ENCODE results near the gene HRH1. TPM values are rescaled to one million over a fixed set of nuclear protein-coding genes. Genes with fewer than 3 reads are reported as not detected.
A peak's percentile ranks its signal among the peaks of the same experiment; 100 is the strongest.

HRH1 gene
- total RNA-seq, 2 experiments from 2014 or later = not detected

- H3K27me3 ChIP-seq (ENCODE audit: control insufficient read depth in 1 of 2, insufficient read depth in 2 of 2, low read length in 2 of 2) = no peaks in the 10 kb centered on the region
- no peak for TF ChIP-seq CTCF (IDR thresholded peaks at IDR 0.05)
- no peaks in the 10 kb centered on the region for H3K9me3 ChIP-seq (ENCODE audit: control insufficient read depth in 1 of 2, insufficient read depth in 1 of 2, low read length in 2 of 2)
- Mint-ChIP-seq H3K4me1 (ENCODE audit: low read depth) (peaks cover 64% of the 10 kb centered on the region), H3K9me3 (no peaks in the 10 kb centered on the region), H3K36me3 (ENCODE audit: low read depth) (peaks cover 22% of the 10 kb centered on the region), H3K4me3 (peak overlapping the region; percentile 12), H3K27me3 (no peaks in the 10 kb centered on the region), H3K27ac (peak overlapping the region; percentile 88)
- intact Hi-C loops (cut with DNase I, micrococcal nuclease) = no loop called here
- DNase-seq (peak in 3 of 14 experiments; percentile 45 to 75 (median 69)), ATAC-seq (ENCODE audit: poor library complexity) (peak; percentile 12)
- peak overlapping the region in 1 of 2 donors; percentile 38 for H3K27ac ChIP-seq (ENCODE audit: low read depth in 1 of 2, low read length in 2 of 2)
- peaks cover 35% of the 10 kb centered on the region for H3K4me1 ChIP-seq (ENCODE audit: insufficient read depth, low read length)
- H3K36me3 ChIP-seq (ENCODE audit: insufficient read depth, low read length) = no peaks in the 10 kb centered on the region
- POLR2A ChIA-PET = interaction anchor here (2.5 kb wide), 1 partner anchor 16 kb away, joined by 16 read pairs; the partner anchor contains the start of gene ATG7
- CTCF ChIA-PET = no interaction called here
- no peak overlapping the region for H3K4me3 ChIP-seq (ENCODE audit: low read length)
These were observed 134.7 kb downstream of the HRH1 start for GRCh38 chr3:11288786-11289637.

GRCh38 chr3:11289864-11290263 is 135.6 kb downstream of the HRH1 start:
- H3K4me3 ChIP-seq (ENCODE audit: low read length) = no peak overlapping the region
- no peak overlapping the region for H3K4me3 Mint-ChIP-seq
- no peak for DNase-seq
- POLR2A ChIA-PET = interaction anchor here (0.7 to 2.5 kb wide), 2 partner anchors 17 to 346 kb away, joined by 3 to 16 read pairs; partner anchors contain the start of gene ATG7
- H3K9me3 Mint-ChIP-seq = no peaks in the 10 kb centered on the region
- no peak for TF ChIP-seq CTCF (IDR thresholded peaks at IDR 0.05)
- CTCF ChIA-PET = no interaction called here
- no peaks in the 10 kb centered on the region for H3K36me3 ChIP-seq (ENCODE audit: insufficient read depth, low read length)
- peaks cover 35% of the 10 kb centered on the region for H3K4me1 ChIP-seq (ENCODE audit: insufficient read depth, low read length)
- intact Hi-C loops (cut with DNase I, micrococcal nuclease) = loop anchor here in 1 of 2 experiments (2.0 kb wide), 1 partner anchor 53 kb away; no protein-coding TSS in a partner anchor
- H3K27me3 Mint-ChIP-seq = no peaks in the 10 kb centered on the region
- H3K27ac ChIP-seq (ENCODE audit: low read depth in 1 of 2, low read length in 2 of 2) = peak overlapping the region in 1 of 2 donors; percentile 38
- peaks cover 64% of the 10 kb centered on the region for H3K4me1 Mint-ChIP-seq (ENCODE audit: low read depth)
- ATAC-seq (ENCODE audit: poor library complexity) = no peak
- no peaks in the 10 kb centered on the region for H3K27me3 ChIP-seq (ENCODE audit: control insufficient read depth in 1 of 2, insufficient read depth in 2 of 2, low read length in 2 of 2)
- no peaks in the 10 kb centered on the region for H3K9me3 ChIP-seq (ENCODE audit: control insufficient read depth in 1 of 2, insufficient read depth in 1 of 2, low read length in 2 of 2)
- H3K27ac Mint-ChIP-seq = peak overlapping the region; percentile 88
- peaks cover 19% of the 10 kb centered on the region for H3K36me3 Mint-ChIP-seq (ENCODE audit: low read depth)

GRCh38 chr3:11290743-11291680 is 136.7 kb downstream of the HRH1 start:
- Histone ChIP-seq H3K4me3 (ENCODE audit: low read length) (no peak overlapping the region), H3K4me1 (ENCODE audit: insufficient read depth, low read length) (peaks cover 35% of the 10 kb centered on the region), H3K27me3 (ENCODE audit: control insufficient read depth in 1 of 2, insufficient read depth in 2 of 2, low read length in 2 of 2) (no peaks in the 10 kb centered on the region), H3K27ac (ENCODE audit: low read depth in 1 of 2, low read length in 2 of 2) (peak overlapping the region; percentile 42 to 61), H3K9me3 (ENCODE audit: control insufficient read depth in 1 of 2, insufficient read depth in 1 of 2, low read length in 2 of 2) (no peaks in the 10 kb centered on the region), H3K36me3 (ENCODE audit: insufficient read depth, low read length) (no peaks in the 10 kb centered on the region)
- ATAC-seq (ENCODE audit: poor library complexity) (peak; percentile 91), DNase-seq (peak in 7 of 14 experiments; percentile 8 to 81 (median 52))
- ChIA-PET POLR2A (interaction anchor here (0.6 to 2.2 kb wide), 6 partner anchors 9 to 31 kb away, joined by 3 to 44 read pairs (median 3); partner anchors contain the start of gene ATG7), CTCF (interaction anchor here (0.8 to 1.6 kb wide), 3 partner anchors 12 to 19 kb away, joined by 3 to 5 read pairs (median 4); partner anchors contain the start of gene ATG7)
- peaks cover 62% of the 10 kb centered on the region for H3K4me1 Mint-ChIP-seq (ENCODE audit: low read depth)
- intact Hi-C loops (cut with DNase I, micrococcal nuclease) = loop anchor here in 1 of 2 experiments (2.0 kb wide), 1 partner anchor 54 kb away; no protein-coding TSS in a partner anchor
- peaks cover 11% of the 10 kb centered on the region for H3K36me3 Mint-ChIP-seq (ENCODE audit: low read depth)
- peak overlapping the region; percentile 30 for H3K4me3 Mint-ChIP-seq
- H3K27ac Mint-ChIP-seq = peak overlapping the region; percentile 88
- no peaks in the 10 kb centered on the region for H3K27me3 Mint-ChIP-seq
- no peaks in the 10 kb centered on the region for H3K9me3 Mint-ChIP-seq
- TF ChIP-seq CTCF (IDR thresholded peaks at IDR 0.05) = no peak

All from CD4-positive, alpha-beta T cell (primary cell).